ENCODE measurements around the gene FOXP1.

FOXP1 gene

DNA sequence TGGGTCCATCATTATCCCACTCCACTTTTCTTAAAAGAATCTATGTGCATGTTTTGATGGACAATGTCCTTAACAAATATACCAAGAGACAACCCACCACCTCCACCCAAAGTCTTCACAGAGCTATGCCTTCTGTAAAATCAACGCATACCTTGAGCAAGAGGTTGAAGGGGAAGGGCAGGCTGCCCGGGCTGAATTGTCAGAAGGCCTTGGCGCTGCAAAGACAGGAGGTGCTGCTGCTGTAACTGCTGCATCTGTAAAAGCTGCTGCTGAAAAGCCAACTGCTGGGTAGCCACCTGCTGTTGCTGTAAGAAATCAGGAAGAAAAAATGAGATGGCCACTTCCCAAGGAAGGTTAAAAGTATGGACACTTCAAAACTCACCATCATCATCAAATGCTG lies 536.7 kb downstream of the FOXP1 start:
- H3K27me3 ChIP-seq (ENCODE audit: control insufficient read depth, insufficient read depth, low read length): no peaks in the 10 kb centered on the region
- H3K9ac ChIP-seq: no peak overlapping the region
- no peak overlapping the region for H3K4me2 ChIP-seq (ENCODE audit: low read length)
- H3K4me3 ChIP-seq (ENCODE audit: low read depth, low read length): no peak overlapping the region
- no peaks in the 10 kb centered on the region for H3K4me1 ChIP-seq
- no peak overlapping the region for H2AFZ ChIP-seq
- peaks cover 3% of the 10 kb centered on the region for H3K79me2 ChIP-seq
- H3K36me3 ChIP-seq (ENCODE audit: control insufficient read depth, insufficient read depth, low read length): no peaks in the 10 kb centered on the region
- no peak overlapping the region for H3K27ac ChIP-seq
- TF ChIP-seq, protein P1, sequence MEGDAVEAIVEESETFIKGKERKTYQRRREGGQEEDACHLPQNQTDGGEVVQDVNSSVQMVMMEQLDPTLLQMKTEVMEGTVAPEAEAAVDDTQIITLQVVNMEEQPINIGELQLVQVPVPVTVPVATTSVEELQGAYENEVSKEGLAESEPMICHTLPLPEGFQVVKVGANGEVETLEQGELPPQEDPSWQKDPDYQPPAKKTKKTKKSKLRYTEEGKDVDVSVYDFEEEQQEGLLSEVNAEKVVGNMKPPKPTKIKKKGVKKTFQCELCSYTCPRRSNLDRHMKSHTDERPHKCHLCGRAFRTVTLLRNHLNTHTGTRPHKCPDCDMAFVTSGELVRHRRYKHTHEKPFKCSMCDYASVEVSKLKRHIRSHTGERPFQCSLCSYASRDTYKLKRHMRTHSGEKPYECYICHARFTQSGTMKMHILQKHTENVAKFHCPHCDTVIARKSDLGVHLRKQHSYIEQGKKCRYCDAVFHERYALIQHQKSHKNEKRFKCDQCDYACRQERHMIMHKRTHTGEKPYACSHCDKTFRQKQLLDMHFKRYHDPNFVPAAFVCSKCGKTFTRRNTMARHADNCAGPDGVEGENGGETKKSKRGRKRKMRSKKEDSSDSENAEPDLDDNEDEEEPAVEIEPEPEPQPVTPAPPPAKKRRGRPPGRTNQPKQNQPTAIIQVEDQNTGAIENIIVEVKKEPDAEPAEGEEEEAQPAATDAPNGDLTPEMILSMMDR (IDR thresholded peaks at IDR 0.05): no peak
- no peaks in the 10 kb centered on the region for H3K9me3 ChIP-seq (ENCODE audit: control insufficient read depth, low read length)

DNA sequence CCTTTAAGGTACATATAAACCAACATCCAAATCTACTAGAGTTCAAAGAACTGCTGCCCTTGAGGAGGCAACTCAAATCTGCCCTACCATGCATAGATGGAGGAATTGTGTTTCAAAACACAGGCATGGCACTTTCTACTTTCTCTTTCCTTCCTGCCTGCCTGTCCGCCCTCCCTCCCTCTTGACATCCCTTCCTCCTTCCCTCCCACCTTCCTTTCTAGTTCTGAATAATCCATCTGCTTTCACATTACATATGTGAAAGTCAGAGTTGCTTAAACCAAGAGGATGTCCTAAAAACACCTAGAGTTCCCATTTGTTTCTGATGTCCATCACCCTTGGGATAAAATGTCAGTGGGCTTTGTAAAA lies 537.6 kb downstream of the FOXP1 start:
- Histone ChIP-seq H3K79me2 (peaks cover 3% of the 10 kb centered on the region), H3K9me3 (ENCODE audit: control insufficient read depth, low read length) (no peaks in the 10 kb centered on the region), H3K4me2 (ENCODE audit: low read length) (no peak overlapping the region), H2AFZ (no peak overlapping the region), H3K36me3 (ENCODE audit: control insufficient read depth, insufficient read depth, low read length) (no peaks in the 10 kb centered on the region), H3K27me3 (ENCODE audit: control insufficient read depth, insufficient read depth, low read length) (no peaks in the 10 kb centered on the region), H3K4me3 (ENCODE audit: low read depth, low read length) (no peak overlapping the region), H3K4me1 (no peaks in the 10 kb centered on the region), H3K27ac (no peak overlapping the region), H3K9ac (no peak overlapping the region)
- TF ChIP-seq, protein P1 (IDR thresholded peaks at IDR 0.05): no peak

GRCh38 chr3:71045212-71045916 lies 538.2 kb downstream of the FOXP1 start:
- H3K27ac ChIP-seq: no peak overlapping the region
- H3K9ac ChIP-seq: no peak overlapping the region
- H2AFZ ChIP-seq: no peak overlapping the region
- H3K4me3 ChIP-seq (ENCODE audit: low read depth, low read length): no peak overlapping the region
- TF ChIP-seq, protein P1 (IDR thresholded peaks at IDR 0.05): no peak
- no peaks in the 10 kb centered on the region for H3K9me3 ChIP-seq (ENCODE audit: control insufficient read depth, low read length)
- H3K4me2 ChIP-seq (ENCODE audit: low read length): no peak overlapping the region
- no peaks in the 10 kb centered on the region for H3K4me1 ChIP-seq
- no peaks in the 10 kb centered on the region for H3K36me3 ChIP-seq (ENCODE audit: control insufficient read depth, insufficient read depth, low read length)
- no peaks in the 10 kb centered on the region for H3K27me3 ChIP-seq (ENCODE audit: control insufficient read depth, insufficient read depth, low read length)
- peaks cover 3% of the 10 kb centered on the region for H3K79me2 ChIP-seq

GRCh38 chr3:71042759-71043158 lies 540.8 kb downstream of the FOXP1 start:
- Histone ChIP-seq H3K27me3 (ENCODE audit: control insufficient read depth, insufficient read depth, low read length) (no peaks in the 10 kb centered on the region), H3K27ac (no peak overlapping the region), H3K9ac (no peak overlapping the region), H2AFZ (no peak overlapping the region), H3K9me3 (ENCODE audit: control insufficient read depth, low read length) (no peaks in the 10 kb centered on the region), H3K4me1 (no peaks in the 10 kb centered on the region), H3K4me3 (ENCODE audit: low read depth, low read length) (no peak overlapping the region), H3K79me2 (peaks cover 3% of the 10 kb centered on the region), H3K36me3 (ENCODE audit: control insufficient read depth, insufficient read depth, low read length) (no peaks in the 10 kb centered on the region), H3K4me2 (ENCODE audit: low read length) (no peak overlapping the region)
- TF ChIP-seq, protein P1 (IDR thresholded peaks at IDR 0.05): no peak

DNA sequence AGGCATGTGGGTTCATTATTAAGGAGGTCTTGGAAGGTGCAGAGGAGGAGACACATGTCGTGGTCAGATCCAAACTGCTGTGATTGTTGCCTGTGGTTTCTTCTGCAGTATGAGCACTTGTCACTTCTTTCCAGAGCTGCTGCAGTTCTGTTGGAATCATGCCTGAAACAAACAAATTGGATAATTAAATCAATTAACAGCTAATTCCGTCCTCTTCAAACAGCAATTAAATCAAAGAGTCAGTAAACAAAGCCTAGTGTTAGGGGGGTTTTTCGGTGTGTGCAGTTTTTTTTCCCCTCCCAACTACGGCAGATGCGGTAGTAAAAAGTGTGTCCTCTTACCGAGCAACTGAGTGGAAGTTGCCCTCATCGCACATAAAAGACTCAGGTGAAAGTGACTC lies 542.2 kb downstream of the FOXP1 start:
- H3K4me2 ChIP-seq (ENCODE audit: low read length): no peak overlapping the region

More for the DNA sequence above, 542.2 kb downstream of the FOXP1 start:
- no peak overlapping the region for H3K9ac ChIP-seq
- peaks cover 3% of the 10 kb centered on the region for H3K79me2 ChIP-seq
- H3K4me3 ChIP-seq (ENCODE audit: low read depth, low read length): no peak overlapping the region
- no peak overlapping the region for H2AFZ ChIP-seq
- H3K4me1 ChIP-seq: no peaks in the 10 kb centered on the region
- TF ChIP-seq, protein P1 (IDR thresholded peaks at IDR 0.05): no peak
- no peaks in the 10 kb centered on the region for H3K36me3 ChIP-seq (ENCODE audit: control insufficient read depth, insufficient read depth, low read length)
- no peak overlapping the region for H3K27ac ChIP-seq
- no peaks in the 10 kb centered on the region for H3K27me3 ChIP-seq (ENCODE audit: control insufficient read depth, insufficient read depth, low read length)
- H3K9me3 ChIP-seq (ENCODE audit: control insufficient read depth, low read length): no peaks in the 10 kb centered on the region

All from parathyroid adenoma (tissue), 2 donors.